Suprapubic skin (tissue), 4 donors: Measurements from ENCODE around the gene SLC35E4.

Source experiments
- POLR2A ChIP-seq, 2 donors: fragments of 450-650 bp; IDR thresholded peaks; one replicate each; pipeline ENCODE4 v1.6.1; 2017; ENCODE audit warnings: antibody characterized with exemption in 2 of 2, mild to moderate bottlenecking in 2 of 2, moderate library complexity in 2 of 2
- POLR2AphosphoS5 ChIP-seq, 3 donors: sonication (generic); formaldehyde crosslinking; IDR thresholded peaks; one replicate each; pipeline ENCODE4 v1.6.1; 2017; ENCODE audit warnings: antibody characterized with exemption in 3 of 3
- TF ChIP-seq, protein P1 (sequence below), 2 donors: fragments of 200-600 bp in 1 of 2; fragments of 450-650 bp in 1 of 2; sonication (generic) in 1 of 2; IDR thresholded peaks; one replicate each; pipeline ENCODE4 v1.5.1; 2016 to 2019; ENCODE audit warnings: antibody characterized with exemption in 2 of 2, mild to moderate bottlenecking in 1 of 2, moderate library complexity in 1 of 2

DNA sequence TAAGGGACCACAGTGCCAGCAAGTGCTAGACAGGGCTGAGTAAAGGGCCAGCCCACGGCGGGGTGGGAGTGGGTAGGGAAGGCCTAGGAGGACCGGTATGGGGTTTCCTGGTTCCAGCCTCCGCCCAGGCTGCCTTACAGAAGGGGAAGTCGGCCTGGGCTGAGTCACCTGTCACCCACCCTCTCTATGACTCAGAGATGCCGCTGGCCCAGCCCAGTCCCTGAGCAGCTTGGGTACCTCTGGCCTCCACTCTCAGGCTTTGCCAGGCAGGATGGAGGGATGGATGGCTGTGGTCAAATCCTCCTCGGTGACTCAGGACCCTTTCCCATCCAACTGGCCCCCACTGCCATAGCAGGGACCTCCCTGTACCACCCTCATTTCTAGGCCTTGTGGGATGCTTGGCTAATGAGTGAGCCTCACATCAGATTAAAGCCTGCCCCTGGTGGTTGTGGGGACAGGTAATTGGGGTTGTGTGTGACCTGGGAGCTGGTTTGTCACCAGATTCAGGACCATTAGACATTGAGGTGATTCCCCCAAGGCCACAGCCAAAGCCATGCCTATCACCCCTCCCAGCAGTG lies 13.9 kb downstream of the SLC35E4 start:
- TF ChIP-seq, protein P1, sequence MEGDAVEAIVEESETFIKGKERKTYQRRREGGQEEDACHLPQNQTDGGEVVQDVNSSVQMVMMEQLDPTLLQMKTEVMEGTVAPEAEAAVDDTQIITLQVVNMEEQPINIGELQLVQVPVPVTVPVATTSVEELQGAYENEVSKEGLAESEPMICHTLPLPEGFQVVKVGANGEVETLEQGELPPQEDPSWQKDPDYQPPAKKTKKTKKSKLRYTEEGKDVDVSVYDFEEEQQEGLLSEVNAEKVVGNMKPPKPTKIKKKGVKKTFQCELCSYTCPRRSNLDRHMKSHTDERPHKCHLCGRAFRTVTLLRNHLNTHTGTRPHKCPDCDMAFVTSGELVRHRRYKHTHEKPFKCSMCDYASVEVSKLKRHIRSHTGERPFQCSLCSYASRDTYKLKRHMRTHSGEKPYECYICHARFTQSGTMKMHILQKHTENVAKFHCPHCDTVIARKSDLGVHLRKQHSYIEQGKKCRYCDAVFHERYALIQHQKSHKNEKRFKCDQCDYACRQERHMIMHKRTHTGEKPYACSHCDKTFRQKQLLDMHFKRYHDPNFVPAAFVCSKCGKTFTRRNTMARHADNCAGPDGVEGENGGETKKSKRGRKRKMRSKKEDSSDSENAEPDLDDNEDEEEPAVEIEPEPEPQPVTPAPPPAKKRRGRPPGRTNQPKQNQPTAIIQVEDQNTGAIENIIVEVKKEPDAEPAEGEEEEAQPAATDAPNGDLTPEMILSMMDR (IDR thresholded peaks at IDR 0.05): no peak
- no peak for TF ChIP-seq POLR2AphosphoS5 (IDR thresholded peaks at IDR 0.05)
- no peak for TF ChIP-seq POLR2A (IDR thresholded peaks at IDR 0.05)
